Mucosa of rectum (tissue), 2 donors: ENCODE data around the gene GAL3ST1.
A peak's percentile ranks its signal among the peaks of the same experiment; 100 is the strongest.
"Not testable (repeated sequence)": the region's sequence is repeated elsewhere in the genome, so short reads cannot be mapped to it uniquely, and the experiment has no call there.

Experiments
- H3K27ac ChIP-seq, 2 donors: one replicate each; pipeline ENCODE4 v1.7.0; 2013; ENCODE audit warnings: inconsistent platforms in 2 of 2, low read depth in 2 of 2, low read length in 2 of 2
- H3K27me3 ChIP-seq, 2 donors: one replicate each; pipeline ENCODE4 v1.7.0; 2013; ENCODE audit warnings: low read length in 2 of 2; ENCODE audit not compliant: control insufficient read depth in 2 of 2, insufficient read depth in 2 of 2
- H3K36me3 ChIP-seq, 2 donors: one replicate each; pipeline ENCODE4 v1.7.0; 2013; ENCODE audit warnings: low read length in 2 of 2; ENCODE audit not compliant: control insufficient read depth in 2 of 2, insufficient read depth in 2 of 2
- H3K4me1 ChIP-seq, 2 donors: one replicate each; pipeline ENCODE4 v1.7.0; 2013; ENCODE audit warnings: low read length in 2 of 2, mild to moderate bottlenecking in 1 of 2; ENCODE audit not compliant: control insufficient read depth in 2 of 2, insufficient read depth in 2 of 2
- H3K4me3 ChIP-seq, 2 donors: one replicate each; pipeline ENCODE4 v1.7.0; 2013; ENCODE audit warnings: low read length in 2 of 2
- H3K9ac ChIP-seq, 2 donors: one replicate each; pipeline ENCODE4 v1.7.0; 2013; ENCODE audit warnings: low read length in 2 of 2, low read depth in 1 of 2, mild to moderate bottlenecking in 1 of 2
- H3K9me3 ChIP-seq, 2 donors: one replicate each; pipeline ENCODE4 v1.7.0; 2013; ENCODE audit warnings: low read length in 2 of 2; ENCODE audit not compliant: control insufficient read depth in 2 of 2
- donor health status: healthy.
- donor health status: Normal muscosa, but diverticular disease.

GAL3ST1 gene, protein sequence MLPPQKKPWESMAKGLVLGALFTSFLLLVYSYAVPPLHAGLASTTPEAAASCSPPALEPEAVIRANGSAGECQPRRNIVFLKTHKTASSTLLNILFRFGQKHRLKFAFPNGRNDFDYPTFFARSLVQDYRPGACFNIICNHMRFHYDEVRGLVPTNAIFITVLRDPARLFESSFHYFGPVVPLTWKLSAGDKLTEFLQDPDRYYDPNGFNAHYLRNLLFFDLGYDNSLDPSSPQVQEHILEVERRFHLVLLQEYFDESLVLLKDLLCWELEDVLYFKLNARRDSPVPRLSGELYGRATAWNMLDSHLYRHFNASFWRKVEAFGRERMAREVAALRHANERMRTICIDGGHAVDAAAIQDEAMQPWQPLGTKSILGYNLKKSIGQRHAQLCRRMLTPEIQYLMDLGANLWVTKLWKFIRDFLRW

DNA sequence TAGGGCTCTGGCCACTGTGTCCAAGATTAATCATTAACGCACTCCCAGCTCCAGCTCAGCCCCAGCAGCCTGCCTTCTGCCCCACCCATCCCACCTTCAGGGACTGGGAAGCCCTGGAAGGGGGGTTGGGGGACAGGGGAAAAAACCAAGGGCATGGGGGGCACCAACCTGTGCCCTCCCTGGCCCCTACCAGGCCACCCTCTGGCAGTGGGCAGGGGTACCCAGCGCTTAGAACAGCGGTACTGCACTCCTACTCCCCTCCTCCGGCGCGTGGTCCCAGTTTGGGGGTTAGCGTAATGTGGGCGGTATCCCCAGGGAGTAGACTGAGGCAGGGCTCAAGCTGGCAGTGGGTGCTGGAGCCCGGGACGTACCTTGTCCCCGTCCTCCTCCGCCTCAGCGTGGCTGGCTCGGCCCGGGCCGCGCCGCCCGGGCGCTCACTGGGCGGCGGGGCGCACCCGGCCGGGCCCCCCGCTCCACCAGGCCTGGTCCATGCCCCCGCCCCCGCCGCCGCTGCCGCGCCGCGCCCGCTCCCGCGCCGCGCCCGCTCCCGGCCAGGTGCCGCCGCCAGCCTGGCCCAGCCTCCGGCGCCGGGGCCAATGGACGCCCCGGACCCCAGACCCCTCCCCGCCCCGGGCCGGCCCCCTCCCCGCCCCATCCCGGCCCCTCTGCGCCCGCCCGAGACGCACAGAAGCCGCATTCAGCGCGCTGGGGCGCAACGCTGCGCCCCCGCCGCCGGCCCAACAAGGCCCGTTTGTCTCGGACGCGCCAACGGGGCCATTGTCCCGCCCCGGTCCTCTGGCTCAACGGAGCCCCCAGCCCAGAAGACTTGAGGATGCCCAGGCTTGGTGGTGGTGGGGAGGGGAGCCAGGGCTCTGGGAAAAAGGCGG, at the start of gene GAL3ST1:
Gene GAL3ST1 (minus strand): TSS at position 571 of the 887 bp plus-strand sequence. CDS start 17,273 bp downstream, outside the sequence.
- Histone ChIP-seq H3K9ac (peak within 1 kb of the TSS; percentile 74 to 82), H3K27ac (peak within 1 kb of the TSS; percentile 89), H3K4me3 (peak within 1 kb of the TSS; percentile 63 to 68), H3K36me3 (peaks cover 23 to 38% of the 10 kb centered on the region in 2 donors), H3K4me1 (peaks cover 14 to 41% of the 10 kb centered on the region in 2 donors), H3K27me3 (no peaks in the 10 kb centered on the region), H3K9me3 (no peaks in the 10 kb centered on the region)

DNA sequence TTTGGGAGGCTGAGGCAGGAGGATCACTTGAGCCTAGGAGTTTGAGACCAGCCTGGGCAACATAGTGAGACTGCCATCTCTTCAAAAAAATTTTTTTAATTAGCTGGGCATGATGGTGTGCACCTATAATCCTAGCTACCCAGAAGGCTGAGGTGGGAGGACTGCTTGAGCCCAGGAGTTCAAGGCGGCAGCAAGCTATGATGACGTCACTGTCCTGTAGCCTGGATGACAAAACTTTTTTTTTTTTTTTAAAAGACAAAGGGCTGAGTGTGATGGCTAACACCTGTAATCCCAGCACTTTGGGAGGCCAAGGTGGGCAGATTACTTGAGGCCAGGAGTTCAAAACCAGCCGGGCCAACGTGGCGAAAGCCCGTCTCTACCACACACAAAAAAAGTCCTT, 45.4 kb upstream of the GAL3ST1 start:
- not testable (repeated sequence) for H3K4me1 ChIP-seq, H3K27me3 ChIP-seq, H3K27ac ChIP-seq, H3K9me3 ChIP-seq, H3K4me3 ChIP-seq, H3K9ac ChIP-seq
- peaks cover 0 to 12% of the 10 kb centered on the region in 2 donors for H3K36me3 ChIP-seq

DNA sequence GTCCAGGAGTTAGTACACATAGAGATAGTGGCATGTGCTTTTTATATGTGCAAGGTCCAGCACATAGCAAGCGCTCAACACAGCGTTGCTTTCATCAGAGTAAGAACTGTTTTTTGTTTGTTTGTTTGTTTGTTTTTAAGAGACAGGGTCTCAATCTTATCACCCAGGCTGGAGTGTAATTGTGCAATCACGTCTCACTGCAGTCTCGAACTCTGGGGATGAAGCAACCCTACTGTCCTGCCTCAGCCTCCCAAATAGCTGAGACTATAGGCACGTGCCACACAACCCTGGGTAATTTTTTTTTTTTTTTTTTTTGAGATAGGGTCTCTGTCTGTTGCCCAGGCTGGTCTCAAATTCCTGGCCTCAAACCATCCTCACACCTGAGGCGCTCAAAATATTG, 43.4 kb upstream of the GAL3ST1 start:
- Histone ChIP-seq H3K9ac (no peak overlapping the region), H3K9me3 (no peaks in the 10 kb centered on the region), H3K27ac (no peak overlapping the region), H3K4me3 (no peak overlapping the region), H3K27me3 (no peaks in the 10 kb centered on the region), H3K4me1 (no peaks in the 10 kb centered on the region), H3K36me3 (peaks cover 0 to 19% of the 10 kb centered on the region in 2 donors)

DNA sequence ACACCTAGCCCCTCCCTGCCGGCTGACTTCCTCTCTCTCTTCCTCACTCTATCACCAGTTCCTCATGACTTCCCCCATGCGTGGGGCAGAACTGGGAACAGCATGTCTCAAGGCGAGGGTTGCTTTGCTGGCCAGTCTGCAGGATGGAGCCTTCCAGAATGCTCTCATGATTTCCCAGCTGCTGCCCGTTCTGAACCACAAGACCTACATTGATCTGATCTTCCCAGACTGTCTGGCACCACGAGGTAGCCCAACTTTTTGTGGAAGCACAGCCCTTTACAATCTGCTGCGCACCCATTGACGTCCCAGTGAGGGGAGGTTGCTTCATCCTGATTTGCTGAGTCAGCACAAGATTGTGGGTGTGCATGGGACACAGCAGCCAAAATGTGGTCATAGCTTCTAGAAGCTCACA, 41.1 kb upstream of the GAL3ST1 start:
- H3K27ac ChIP-seq = no peak overlapping the region
- no peak overlapping the region for H3K9ac ChIP-seq
- H3K36me3 ChIP-seq = peaks cover 0 to 19% of the 10 kb centered on the region in 2 donors
- H3K9me3 ChIP-seq = no peaks in the 10 kb centered on the region
- no peaks in the 10 kb centered on the region for H3K27me3 ChIP-seq
- H3K4me3 ChIP-seq = no peak overlapping the region
- H3K4me1 ChIP-seq = no peaks in the 10 kb centered on the region

DNA sequence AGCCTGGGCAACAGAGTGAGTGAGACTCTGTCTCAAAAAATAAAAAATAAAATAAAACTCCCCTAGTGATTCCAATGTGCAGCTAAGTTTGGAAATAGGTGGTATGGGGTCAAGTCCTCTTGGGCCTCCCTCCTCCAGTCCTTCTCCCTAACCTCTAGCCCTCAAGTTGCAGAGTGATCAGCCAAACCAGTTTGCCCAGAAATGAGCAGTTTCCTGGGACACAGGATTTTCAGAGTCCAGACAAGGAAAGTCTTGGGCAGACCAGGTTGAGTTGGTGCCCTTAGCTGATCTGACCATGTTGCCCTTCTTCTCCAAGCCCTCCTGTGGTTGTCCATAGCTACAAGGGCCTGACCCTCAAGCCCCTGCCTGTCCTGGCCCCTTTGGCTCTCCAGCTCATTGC, 40.4 kb upstream of the GAL3ST1 start:
- Histone ChIP-seq H3K4me3 (no peak overlapping the region), H3K4me1 (peaks cover 1 to 4% of the 10 kb centered on the region in 2 donors), H3K36me3 (peaks cover 0 to 19% of the 10 kb centered on the region in 2 donors), H3K27me3 (no peaks in the 10 kb centered on the region), H3K27ac (no peak overlapping the region), H3K9ac (no peak overlapping the region), H3K9me3 (no peaks in the 10 kb centered on the region)

DNA sequence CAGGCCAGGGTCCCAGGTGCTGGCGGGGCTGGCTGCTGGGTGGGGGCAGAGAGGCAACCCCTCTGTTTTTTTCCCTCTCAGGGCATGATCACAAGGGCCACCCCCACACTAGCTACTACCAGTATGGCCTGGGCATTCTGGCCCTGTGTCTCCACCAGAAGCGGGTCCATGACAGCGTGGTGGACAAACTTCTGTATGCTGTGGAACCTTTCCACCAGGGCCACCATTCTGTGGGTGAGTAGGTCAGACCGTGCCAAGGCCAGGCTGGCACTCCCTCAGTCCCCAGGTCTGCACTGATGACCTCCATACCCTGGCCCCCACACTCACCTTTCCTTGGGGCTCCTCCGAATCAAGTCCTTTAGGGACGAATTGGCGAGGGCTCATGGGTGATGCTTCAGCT, 39.8 kb upstream of the GAL3ST1 start:
- Histone ChIP-seq H3K4me3 (no peak overlapping the region), H3K9ac (no peak overlapping the region), H3K4me1 (peaks cover 7 to 8% of the 10 kb centered on the region in 2 donors), H3K27me3 (no peaks in the 10 kb centered on the region), H3K36me3 (peaks cover 0 to 19% of the 10 kb centered on the region in 2 donors), H3K27ac (no peak overlapping the region), H3K9me3 (no peaks in the 10 kb centered on the region)

DNA sequence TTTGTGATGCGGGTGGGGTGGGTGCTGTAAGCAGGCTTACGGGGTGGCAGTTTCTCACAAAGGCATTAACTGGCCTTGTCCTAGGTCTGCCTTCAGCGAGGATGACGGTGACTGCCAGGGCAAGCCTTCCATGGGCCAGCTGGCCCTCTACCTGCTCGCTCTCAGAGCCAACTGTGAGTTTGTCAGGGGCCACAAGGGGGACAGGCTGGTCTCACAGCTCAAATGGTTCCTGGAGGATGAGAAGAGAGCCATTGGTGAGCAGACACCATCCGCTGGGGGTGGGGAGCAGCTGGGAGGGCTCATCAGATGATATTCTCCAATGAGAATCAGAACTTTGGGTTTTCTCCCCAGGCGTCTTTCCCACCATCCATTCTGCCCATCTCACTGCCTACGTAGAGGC, 38.3 kb upstream of the GAL3ST1 start:
- no peaks in the 10 kb centered on the region for H3K9me3 ChIP-seq
- no peak overlapping the region for H3K27ac ChIP-seq
- peaks cover 0 to 18% of the 10 kb centered on the region in 2 donors for H3K36me3 ChIP-seq
- H3K9ac ChIP-seq = no peak overlapping the region
- H3K27me3 ChIP-seq = no peaks in the 10 kb centered on the region
- H3K4me3 ChIP-seq = no peak overlapping the region
- H3K4me1 ChIP-seq = peaks cover 22% of the 10 kb centered on the region in 2 donors

DNA sequence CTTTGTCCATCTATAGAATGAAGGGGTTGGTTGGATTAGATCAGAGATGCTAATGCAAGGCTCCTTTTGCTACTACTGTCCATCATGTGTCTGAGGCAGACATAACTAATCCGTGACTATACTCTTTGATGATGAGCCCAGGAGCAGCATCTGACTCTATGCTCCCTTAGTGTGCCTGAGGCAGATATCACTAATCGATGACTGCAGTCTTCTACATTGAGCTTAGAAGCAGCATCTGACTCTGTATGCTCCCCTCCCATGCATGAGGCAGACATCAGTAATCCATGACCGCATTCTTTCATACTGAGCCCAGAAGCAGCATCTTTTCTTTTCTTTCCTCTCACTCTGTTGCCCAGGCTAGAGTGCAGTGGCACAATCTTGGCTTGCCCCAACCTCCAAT, 36.7 kb upstream of the GAL3ST1 start:
- peaks cover 0 to 14% of the 10 kb centered on the region in 2 donors for H3K36me3 ChIP-seq
- H3K27me3 ChIP-seq = no peaks in the 10 kb centered on the region
- H3K4me1 ChIP-seq = peaks cover 29 to 33% of the 10 kb centered on the region in 2 donors
- H3K9me3 ChIP-seq = no peaks in the 10 kb centered on the region
- H3K9ac ChIP-seq = no peak overlapping the region
- no peak overlapping the region for H3K4me3 ChIP-seq
- H3K27ac ChIP-seq = no peak overlapping the region

DNA sequence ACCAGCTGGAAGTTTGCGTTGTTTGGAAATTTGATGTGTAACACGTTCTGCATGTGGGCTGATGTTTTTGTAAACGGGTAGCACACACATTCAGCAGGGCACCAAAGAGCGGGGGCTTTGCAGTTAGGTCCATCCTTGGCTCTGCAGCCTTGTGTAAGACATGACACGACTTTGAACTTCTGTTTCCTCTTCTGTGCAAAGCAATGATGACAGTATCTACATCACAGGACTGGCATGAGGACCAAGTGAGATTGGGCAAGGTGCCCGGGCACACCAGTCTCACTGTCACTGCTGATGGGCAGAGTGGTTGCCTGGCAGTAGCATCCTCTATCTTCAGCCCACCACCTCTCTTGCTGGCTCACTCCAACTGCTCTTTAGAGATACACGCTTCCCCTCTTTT, 35.8 kb upstream of the GAL3ST1 start:
- Histone ChIP-seq H3K4me1 (peaks cover 37 to 42% of the 10 kb centered on the region in 2 donors), H3K4me3 (no peak overlapping the region), H3K27ac (no peak overlapping the region), H3K9me3 (no peaks in the 10 kb centered on the region), H3K9ac (no peak overlapping the region), H3K27me3 (no peaks in the 10 kb centered on the region), H3K36me3 (peaks cover 0 to 10% of the 10 kb centered on the region in 2 donors)
